ENCODE measurements around the gene TGIF2. TPM values are rescaled to one million over a fixed set of nuclear protein-coding genes. Genes with fewer than 3 reads are reported as not detected.

TGIF2 gene
- total and polyA plus RNA-seq, 2 of the 13 experiments (the other 11 are each of a cell fraction or from before 2014, with no cell fraction given) = 41.3 to 53.9 TPM

- TF ChIP-seq CSRNP2 (CRISPR knock-in tag; conservative IDR thresholded peaks at IDR 0.05; ENCODE audit: low read depth) (no peak), ZNF746 (CRISPR knock-in tag; IDR thresholded peaks at IDR 0.05) (no peak), HNF4G (IDR thresholded peaks at IDR 0.05; ENCODE audit: borderline replicate concordance, low read depth, low read length) (no peak), HNF4G (CRISPR knock-in tag; IDR thresholded peaks at IDR 0.05; ENCODE audit: borderline replicate concordance, low read depth) (no peak), ZFP91 (CRISPR knock-in tag; IDR thresholded peaks at IDR 0.05; ENCODE audit: borderline replicate concordance) (peak; percentile 43; the same call in 1 of the 2 replicates), KDM5B (CRISPR knock-in tag; IDR thresholded peaks at IDR 0.05; ENCODE audit: borderline replicate concordance) (no peak; the same call in 1 of the 2 replicates), ZSCAN9 (CRISPR knock-in tag; IDR thresholded peaks at IDR 0.05; ENCODE audit: borderline replicate concordance) (0 out of 2 replicates have a peak, but pooled peaks have one; percentile 70), ZNF407 (CRISPR knock-in tag; IDR thresholded peaks at IDR 0.05; ENCODE audit: not compliant biosample characterization) (peak; percentile 71), ZSCAN30 (CRISPR knock-in tag; IDR thresholded peaks at IDR 0.05) (no peak), GMEB2 (CRISPR knock-in tag; IDR thresholded peaks at IDR 0.05; ENCODE audit: low read depth) (no peak), ZNF784 (CRISPR knock-in tag; IDR thresholded peaks at IDR 0.05; ENCODE audit: borderline replicate concordance) (no peak), FOXC1 (CRISPR knock-in tag; IDR thresholded peaks at IDR 0.05; ENCODE audit: borderline replicate concordance) (no peak), ZBTB3 (CRISPR knock-in tag; IDR thresholded peaks at IDR 0.05; ENCODE audit: borderline replicate concordance, low read depth) (no peak)
Observed at GRCh38 chr20:36624068-36624943, 50.9 kb downstream of the TGIF2 start (continued).
